Fibroblast of skin of left biceps (primary cell): ENCODE data around the gene ELL.
A peak's percentile ranks its signal among the peaks of the same experiment; 100 is the strongest.
"Not testable (repeated sequence)": the region's sequence is repeated elsewhere in the genome, so short reads cannot be mapped to it uniquely, and the experiment has no call there.

Experiments used
- DNase-seq, 2 experiments: peaks; one replicate each; pipeline ENCODE4 v3.0.0-alpha.2; 2013; ENCODE audit warnings: low read depth in 2 of 2

ELL gene

DNA sequence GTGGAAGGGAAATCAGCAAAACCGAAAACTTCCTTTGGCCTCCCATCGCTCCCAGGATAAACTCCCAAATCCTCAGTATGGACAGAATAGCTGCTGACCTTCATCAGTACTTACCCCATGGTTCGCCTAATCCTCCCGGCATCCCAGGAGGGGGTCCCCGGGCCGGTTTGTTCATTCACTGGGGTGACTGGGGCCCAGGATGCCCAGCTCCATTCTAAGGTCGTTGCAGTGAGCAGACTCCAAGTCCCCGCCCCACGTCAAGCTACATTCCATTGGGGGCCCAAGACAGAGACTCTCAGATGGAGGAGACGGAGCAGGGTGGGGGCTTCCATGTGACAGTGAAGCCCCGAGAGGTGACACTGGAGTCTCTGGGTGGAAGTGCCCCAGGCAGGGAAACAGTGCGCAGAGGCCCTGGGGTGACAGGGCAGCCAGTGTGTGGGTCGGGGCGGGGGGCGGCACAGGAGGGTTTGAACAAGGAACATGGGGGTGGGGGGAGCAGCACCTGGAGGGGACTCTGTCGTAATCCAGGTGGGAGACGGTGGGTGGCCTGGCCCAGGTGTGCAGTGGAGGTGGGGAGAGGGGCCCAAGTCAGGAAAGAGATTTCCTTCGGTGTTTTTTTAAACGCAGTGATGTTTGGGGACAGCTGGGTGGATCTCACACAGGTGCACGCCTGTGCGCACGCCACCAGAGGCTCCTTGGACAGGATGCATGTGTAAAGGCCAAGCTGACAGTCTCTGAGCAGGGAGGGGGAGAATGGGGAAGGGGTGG, 97.6 kb downstream of the ELL start:
- no peak for DNase-seq

DNA sequence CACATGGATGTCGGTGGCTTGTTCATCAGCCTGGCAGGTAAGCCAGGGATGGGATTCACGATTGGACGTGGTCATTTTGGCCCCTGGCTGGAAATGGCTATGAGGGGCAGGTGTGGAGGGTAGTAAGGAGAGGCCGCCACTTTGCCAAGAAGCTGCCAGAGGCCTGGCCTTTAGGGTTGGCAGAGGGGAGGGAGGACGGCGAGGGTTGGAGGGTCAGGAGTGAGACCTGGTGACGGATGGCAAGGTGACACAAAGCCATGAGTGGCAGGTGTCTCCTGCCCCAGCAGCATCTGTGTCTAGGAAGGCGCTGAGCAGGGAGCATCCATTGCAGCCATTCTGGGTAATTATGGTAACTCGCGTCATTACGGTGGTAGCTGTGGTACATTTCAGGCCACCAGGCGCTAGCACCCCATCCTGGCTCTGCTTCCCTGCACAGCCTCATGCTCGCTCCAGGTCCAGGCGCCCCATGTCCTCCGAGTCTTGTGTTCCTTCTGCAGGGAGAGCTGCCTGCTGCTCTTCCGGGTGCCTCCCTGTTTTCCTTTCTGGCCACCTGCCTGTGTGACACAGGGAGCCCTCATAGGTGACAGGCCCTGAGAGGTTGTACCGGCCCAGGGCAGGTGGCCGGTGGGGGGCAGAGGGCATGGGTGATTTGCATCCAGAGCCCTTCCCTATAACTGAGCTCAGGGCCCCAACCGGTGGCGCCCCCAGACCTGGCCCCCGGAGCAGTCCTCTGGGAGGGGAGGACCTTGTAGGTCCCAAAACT, 98.4 kb downstream of the ELL start:
- no peak for DNase-seq

DNA sequence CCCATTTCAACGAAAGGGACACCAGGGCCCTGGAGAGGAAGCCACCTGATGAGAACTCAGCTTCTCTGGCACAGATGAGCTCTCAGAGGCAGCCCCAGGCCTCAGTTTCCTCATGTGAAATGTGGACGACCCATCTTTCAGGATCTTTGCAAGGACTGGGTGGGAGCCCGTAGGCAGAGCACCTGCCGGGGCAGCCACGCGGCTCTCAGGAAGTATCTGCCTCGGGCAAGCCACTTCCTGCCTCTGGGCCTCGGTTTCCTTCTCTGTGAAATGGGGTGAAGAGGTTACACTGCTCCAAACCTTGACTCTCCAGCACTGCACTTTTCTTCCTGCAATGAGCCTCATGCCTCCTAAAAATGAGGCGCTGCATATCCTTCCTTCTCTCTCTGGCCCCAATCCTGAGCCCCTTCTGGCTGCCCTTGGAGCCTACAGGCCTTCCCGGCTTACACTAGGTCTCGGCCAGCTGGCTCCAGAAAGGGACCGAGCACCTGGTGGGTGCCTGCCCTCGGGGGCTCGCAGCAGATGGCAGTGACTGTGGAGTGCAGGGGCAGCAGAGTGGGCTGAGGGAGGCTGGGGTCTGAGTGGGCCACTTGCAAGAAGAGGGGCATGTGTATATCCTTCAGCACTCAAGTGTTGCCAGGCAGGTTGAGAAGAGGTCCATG, 99.2 kb downstream of the ELL start:
- no peak for DNase-seq

DNA sequence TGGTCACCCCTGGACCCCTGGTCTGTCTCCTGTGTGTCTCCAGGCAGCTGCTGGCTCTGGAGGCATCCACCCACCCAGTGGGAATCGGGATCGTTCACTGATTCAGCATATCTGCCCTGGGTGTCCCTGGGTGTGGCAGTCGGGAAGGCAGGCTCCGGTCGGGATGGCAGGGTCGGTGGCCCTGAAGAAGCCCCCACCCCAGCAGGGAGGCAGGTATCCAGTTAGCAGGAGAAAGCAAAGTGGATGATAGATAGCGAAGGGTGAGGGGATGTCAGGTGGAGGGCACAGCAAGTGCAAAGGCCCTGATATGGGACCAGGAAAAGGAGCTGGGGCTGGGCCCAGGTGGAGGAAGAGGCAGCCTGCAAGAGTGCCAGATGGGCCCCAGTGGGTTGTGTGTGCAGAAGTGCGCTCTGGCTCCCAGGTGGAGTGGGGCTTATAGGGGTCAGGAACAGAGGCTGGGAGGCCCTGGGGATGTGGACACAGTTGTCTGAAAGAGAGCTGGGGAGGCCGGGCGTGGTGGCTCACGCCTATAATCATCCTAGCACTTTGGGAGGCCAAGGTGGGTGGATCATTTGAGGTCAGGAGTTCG, 100.4 kb downstream of the ELL start:
- no peak for DNase-seq

DNA sequence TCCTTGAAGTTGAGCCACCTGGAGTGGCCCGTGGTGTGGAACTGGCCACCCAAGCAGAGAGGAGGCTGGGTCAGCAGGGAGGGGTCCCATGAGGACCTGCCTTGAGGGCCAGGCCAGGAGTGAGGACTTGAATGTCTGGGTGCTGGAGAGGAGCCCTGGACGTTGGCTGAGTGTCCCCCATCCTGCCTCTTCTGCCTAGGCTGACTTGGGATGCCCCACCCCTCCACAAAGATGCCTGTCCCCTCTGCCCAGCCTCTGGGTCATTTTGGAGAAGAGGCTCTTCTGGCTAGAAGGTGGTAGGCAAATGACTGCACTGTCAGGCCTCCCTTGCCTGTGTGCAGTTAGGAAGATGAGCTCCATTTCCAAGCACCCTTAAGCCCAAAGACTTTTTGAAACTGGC, 100.9 kb downstream of the ELL start:
- no peak for DNase-seq

DNA sequence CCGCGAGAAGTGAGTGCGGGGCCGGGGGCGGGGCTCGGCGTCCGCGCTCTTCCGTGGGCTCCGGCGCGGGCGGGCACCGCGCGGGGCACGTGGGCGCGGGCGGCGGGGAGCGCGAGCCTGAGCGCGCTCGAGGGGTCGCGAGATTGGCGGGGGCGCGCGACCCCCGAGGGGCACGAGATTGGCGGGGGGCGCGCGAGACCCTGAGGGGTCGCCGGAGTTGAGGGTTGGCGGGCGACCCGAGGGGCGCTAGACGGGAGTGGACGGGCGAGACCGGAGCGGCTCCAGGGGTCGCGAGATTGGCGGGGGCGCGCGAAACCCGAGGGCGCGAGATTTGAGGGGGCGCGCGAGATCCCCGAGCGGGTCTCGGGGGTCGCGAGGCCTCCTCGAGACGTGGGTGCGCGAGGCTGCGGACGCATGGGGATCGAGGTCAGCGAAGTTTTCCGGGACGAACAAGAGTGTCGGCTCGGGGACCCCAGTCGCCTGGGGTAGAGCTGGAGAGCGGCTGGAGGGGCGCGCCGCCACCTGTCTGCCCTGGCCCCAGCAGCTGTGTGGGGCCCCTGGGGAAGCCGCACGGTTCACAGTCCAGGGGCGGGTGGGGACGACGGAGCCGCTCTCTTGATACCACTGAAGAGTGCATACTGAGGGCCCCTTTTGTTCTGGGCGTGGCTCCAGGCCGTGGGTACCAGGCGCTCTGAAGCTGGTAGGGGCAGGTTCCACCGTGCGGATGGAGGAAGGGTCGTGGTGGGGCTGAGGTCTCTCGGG, 102.0 kb downstream of the ELL start:
- DNase-seq, result no peak

DNA sequence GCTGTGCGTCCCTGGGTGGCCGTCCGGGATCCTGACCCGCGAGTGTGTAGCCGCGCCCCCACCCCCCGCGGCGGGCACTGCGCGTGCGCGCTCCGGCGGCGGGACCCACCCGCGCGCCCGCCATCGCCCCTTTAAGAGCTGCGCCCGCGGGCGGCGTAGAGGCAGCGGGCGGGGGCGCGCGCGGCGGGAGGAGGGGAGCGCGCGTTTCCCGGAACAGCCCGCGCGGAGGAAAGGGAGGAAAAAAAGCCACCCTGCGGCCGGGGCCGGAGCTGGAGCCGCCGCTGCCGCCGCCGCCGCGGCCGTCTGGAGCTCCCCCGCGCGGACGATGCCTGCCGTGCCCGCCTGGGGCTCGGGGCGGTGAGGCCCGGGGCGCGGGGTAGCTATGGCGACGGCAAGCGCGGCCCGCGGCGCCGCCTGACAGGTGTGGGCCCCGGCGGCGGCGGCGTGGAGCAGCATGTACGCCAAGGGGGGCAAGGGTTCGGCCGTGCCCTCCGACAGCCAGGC, 102.6 kb downstream of the ELL start, which contains the start of gene SSBP4:
TSS of gene SSBP4 (plus strand) at position 204 of the 504 bp plus-strand sequence. CDS start at position 455, 251 bp downstream.
- DNase-seq, result peak in 1 of 2 experiments; percentile 58

DNA sequence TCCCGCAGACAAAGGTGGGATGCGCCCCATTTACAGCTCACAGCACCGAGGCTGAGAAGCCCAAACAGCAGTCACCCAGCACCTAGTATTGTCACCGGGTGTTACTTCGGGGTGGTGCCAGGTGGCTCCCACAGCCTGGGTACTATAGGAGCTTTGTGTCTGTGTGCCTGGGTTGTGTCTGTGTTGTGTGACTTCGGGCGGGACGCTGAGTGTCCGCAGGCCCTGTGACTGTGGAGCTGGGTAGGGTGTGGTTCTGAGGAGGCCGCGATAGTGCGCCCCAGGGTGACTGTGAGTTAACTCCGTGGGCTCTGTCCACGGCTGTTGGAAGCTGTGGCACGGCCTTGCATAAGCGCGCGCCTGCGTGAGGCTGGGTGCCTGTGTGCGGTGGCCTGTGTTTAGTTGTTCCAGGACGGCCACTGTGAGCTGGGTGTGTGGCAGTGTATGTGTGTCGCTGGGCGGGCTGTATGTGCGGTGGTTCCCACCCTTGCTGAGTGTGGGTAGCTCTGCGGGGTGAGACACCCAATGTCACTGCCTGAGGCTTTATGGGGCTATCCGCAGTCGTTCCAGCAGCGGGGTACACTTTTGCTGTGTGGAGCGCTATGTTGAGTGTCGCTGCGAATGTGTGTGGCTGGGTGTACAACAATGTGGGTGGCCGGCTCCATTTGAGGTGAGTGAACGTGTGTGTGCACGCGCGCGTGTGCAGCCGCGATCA, 103.2 kb downstream of the ELL start:
- no peak for DNase-seq

DNA sequence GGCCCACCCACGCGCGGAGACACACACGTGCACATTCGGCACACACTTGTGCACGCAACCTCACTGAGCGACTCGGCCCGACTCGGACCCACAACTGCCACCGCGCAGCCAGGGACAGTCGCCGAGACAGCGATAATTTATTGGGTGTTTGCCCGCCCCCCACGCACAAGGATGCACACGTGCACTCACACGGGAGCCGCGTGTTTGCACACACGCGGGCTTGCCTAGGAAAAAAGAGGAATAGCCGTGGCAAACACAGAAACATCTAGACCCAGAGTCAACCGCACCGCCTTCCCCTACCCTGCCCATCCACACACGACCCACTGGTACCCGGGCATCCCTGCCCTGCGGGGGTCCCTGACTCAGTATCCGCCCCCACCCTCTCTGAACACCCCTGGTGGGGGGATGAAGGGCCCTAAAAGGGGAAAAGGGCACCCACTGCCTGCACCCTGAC, 103.8 kb downstream of the ELL start:
- no peak for DNase-seq

DNA sequence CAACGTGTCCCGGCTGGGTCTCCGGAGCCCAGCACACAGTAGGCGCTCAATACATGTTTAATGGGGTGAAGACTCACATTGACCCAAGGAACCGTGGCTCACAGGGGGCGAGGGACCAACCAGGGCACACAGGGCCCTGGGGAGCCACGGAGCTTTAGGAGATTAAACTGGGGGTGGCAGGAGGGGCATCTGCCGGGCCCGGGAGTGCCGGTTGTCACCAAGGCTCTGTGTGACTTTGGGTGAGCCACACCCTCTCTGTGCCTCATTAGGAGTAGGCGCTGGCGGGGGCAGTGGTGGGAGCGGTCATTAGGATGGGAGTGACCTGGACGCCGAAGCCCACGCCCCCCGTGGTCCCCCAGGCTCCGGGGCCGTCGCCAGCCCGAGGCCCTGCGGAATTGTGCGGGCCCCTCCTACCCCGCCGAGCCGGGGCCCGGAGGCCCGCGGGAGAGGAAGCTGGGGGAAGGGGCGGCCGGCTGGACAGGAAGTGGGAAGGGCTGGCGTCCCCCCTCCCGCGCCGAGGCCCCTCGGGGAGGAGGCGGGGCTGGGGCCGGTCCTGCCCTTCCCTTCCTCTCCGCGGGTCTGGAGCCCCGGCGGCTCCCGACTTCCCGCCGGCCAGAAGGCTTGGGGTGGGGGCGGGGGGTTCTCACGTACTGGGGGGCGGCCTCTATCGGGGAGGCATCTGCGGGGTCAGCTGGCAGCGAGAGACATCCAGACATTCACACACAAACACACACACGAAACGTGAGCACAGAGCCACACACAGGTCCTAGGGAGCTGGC, 104.4 kb downstream of the ELL start:
- DNase-seq, result peak; percentile 68 to 72

DNA sequence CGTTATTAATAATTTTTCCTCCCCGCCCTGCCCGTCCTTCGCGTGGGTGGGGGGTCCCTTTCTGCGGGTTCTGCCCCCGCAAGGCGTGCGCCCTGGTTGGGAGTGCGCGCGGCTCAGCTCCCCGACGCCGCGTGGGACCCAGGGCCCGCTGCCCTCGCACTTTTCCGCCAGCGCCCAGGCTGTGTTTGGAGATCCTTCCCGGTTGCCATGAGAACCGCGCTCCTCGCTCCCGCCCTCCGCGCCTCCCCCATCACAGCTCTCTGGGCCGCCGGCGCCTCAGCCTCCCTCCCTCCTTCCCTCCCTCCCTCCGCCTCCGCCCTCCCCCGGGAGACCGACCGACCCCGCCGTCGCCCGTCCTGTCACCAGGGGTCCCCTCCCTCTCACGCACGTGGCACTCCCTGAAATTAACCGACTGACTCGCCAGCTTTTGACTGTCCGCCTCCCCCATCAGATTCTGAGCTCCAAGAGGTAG, 105.1 kb downstream of the ELL start:
- peak in 1 of 2 experiments; percentile 66 for DNase-seq

DNA sequence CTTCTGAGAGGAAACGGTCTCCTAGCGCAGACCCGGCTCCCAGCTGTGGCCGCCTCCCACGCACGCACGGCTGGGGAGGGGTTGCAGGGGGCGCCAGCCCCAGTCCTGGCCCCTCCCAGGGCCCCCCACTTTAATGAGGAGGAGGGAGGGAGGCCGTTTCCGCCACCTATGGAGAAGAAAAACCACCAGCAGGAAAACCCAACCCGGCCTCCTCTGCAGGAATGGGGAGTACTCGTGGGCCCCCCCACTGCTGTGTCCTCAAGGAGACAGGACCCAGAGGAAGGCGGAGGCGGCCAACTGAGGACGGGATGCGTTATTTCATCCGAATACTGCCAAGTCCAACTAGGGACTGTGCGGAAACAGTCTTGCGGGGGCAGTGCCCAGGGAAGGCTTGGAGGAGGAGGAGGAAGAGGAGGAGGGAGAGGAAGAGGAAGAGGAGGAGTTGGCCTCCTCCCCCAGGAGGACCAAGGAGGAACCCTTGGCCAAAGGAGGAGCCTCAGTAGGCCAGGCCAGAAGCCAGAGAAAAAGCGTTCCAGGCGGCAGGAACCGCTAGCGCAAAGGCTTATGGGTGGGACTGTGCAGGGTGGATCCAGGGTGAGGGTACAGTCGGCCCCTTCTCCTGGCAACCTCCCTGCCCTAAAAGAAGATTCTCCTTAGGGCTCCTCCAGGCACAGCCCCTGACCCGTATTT, 106.5 kb downstream of the ELL start:
- DNase-seq, result peak in 1 of 2 experiments; percentile 60

DNA sequence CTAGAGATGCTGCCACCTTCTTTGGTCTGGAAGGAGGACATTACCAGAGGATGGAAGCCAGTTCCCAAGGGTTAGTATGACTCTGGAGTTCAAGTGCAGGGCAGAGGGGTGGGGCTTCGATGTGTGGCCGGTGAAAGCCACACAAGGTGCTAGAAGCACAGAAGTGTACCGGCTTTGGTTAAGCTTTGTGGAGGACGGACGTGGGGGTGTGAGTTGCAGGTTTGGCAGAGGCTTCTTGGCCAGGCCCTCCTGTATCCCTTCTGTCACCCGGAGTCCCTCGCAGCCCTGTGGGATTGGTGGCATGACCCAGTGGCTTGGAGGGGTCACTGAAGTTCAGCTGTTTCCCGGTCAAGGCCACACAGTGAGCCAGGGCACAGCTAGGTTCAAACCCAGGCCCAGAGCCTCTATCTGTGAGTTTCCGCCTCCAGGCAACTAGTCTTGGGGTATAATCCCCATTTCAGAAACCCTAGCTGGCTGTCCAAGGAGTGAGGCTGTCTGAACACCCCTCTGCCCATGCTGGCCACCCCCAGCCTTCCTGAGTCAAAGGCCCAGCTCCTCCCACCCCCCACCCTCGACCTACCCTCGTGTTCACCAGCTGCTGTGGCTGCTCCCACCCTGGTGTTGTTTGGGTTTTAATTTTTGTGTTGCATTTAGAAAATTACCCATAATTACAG, 107.2 kb downstream of the ELL start:
- no peak for DNase-seq

DNA sequence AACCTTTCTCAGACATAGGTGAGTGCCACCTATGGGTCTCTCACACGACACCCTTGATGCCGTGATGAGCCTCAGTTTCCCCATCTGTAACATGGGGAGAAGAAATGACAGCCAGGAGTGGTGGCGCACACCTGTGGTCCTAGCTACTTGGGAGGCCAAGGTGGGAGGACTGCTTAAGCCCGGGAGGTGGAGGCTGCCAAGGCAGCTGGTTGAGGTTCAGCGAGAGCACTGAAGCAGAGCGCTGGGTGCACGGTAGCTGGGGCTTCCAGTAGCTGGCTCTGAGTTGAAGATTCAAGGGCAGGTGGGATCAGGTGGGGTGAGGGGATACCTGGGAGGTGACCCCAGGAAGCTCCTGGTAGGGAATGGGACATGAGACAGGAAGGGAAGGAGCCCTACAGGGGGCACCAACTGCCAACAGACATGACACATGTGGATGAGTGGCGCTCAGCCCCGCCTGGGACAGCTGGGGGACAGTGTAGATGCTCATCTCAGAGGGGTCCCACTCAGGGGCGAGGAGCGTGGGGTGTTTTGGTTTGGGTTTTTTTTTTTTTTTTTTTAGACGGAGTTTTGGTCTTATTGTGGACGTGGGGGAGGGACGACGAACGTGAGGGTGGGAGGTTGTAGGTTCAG, 109.1 kb downstream of the ELL start:
- DNase-seq, result no peak

DNA sequence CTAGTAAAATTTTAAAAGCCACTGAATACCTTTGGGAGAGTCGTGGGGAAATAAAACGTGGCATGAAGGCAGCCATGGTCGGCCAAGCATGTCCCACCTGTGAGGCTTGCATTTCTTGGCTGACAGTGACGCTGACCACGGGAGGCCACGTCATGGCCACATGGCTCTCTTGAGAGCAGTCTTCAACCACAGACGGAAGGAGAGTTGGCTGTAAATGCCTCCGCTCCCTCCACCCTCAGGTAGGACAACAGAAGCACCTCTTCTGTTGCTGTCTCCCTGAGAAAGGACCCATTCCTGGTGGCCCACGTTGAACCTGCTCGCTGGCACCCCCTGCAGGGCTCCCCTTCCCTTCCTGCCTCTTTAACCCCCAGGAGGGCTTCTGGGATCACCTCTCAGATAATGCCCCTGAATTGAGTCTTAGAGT, 113.8 kb downstream of the ELL start:
- no peak for DNase-seq

DNA sequence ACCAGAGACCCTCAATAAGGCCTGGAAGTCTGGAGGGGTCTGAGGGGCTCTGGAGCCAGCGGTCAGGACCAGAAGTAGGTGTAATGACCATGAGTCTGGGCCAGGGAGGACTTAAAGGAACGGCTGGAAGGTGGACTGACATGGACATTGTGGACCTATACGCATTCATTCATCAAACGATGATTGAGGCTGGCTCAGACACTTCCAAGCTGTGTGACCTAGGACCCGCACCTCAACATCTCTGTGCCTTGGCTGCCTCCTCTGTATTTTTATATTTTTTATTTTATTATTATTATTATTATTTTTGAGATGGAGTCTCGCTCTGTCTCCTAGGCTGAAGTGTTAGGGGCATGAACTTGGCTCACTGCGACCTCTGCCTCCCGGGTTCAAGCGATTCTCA, 115.1 kb downstream of the ELL start:
- DNase-seq, result no peak

DNA sequence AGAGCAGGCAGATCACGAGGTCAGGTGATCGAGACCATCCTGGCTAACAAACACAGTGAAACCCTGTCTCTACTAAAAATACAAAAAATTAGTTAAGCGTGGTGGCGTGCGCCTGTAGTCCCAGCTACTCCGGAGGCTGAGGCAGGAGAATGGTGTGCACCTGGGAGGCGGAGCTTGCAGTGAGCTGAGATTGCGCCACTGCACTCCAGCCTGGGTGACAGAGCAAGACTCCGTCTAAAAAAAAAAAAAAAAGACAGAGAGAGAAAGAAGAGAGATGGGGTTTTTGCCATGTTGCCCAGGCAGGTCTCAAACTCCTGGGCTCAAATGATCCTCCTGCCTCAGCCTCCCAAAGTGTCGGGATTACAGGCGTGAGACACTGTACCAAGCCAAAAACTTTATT, 116.1 kb downstream of the ELL start:
- not testable (repeated sequence) for DNase-seq
